H1 (cell line): ENCODE data around the gene FGF6. TPM values are rescaled to one million over a fixed set of nuclear protein-coding genes. Genes with fewer than 3 reads are reported as not detected.

Experiments used
- EZH2 ChIP-seq: fragments of 200-600 bp; sonication (generic); IDR thresholded peaks from 2 replicates; pipeline ENCODE4 v1.7.1; 2012; ENCODE audit warnings: low read depth, mild to moderate bottlenecking, moderate library complexity, low read length, inconsistent platforms; ENCODE audit not compliant: severe bottlenecking
- MAFK ChIP-seq: IDR thresholded peaks from 2 replicates; pipeline ENCODE4 v1.6.1; 2012; ENCODE audit warnings: low read depth, mild to moderate bottlenecking, improper control_type of control experiment, low read length
- RNF2 ChIP-seq: fragments of 200-900, 300-1000 bp; sonication (generic); IDR thresholded peaks from 2 replicates; pipeline ENCODE4 v1.7.1; 2016; ENCODE audit warnings: borderline replicate concordance, low read depth, mild to moderate bottlenecking, antibody characterized with exemption, low read length; ENCODE audit not compliant: poor library complexity, severe bottlenecking; ENCODE audit errors: missing control alignments
- SRF ChIP-seq: IDR thresholded peaks from 2 replicates; pipeline ENCODE4 v1.6.1; 2011; ENCODE audit warnings: mild to moderate bottlenecking, low read depth, low read length, moderate library complexity
- polyA plus RNA-seq, 7 experiments: library from polyadenylated mRNA; depleted of rRNA in 3 of 7; stranded (reverse) in 5 of 7; unstranded in 2 of 7; fragments of >200 nt in 5 of 7; fragments of 200-250 nt in 2 of 7; gene quantifications; 1 replicate in 5 of 7; 2 replicates in 1 of 7; 4 replicates in 1 of 7; pipeline versions ENCODE4 v1.2.1 to v1.2.3, GENCODE V29; 2011 to 2013; ENCODE audit warnings: missing spikeins in 2 of 7, mixed read lengths in 2 of 7
- total RNA-seq: library from RNA; stranded (reverse); fragmentation: NEBNext Ultra II Directional; extraction: Animal tissue kit (Norgen Biotek cat#: 25700); gene quantifications from 2 replicates; pipeline ENCODE4 v1.2.1, GENCODE V29; 2021
- TF ChIP-seq, protein P1 (sequence below): fragments of 300-600 bp; sonication (generic); IDR thresholded peaks from 2 replicates; pipeline ENCODE4 v1.7.1; 2012; ENCODE audit warnings: low read length, moderate library complexity, mild to moderate bottlenecking, inconsistent platforms; ENCODE audit not compliant: insufficient replicate concordance

Gene FGF6
- total and polyA plus RNA-seq, 2 of the 8 experiments (the other 6 are each of a cell fraction or from before 2014, with no cell fraction given), result not detected

DNA sequence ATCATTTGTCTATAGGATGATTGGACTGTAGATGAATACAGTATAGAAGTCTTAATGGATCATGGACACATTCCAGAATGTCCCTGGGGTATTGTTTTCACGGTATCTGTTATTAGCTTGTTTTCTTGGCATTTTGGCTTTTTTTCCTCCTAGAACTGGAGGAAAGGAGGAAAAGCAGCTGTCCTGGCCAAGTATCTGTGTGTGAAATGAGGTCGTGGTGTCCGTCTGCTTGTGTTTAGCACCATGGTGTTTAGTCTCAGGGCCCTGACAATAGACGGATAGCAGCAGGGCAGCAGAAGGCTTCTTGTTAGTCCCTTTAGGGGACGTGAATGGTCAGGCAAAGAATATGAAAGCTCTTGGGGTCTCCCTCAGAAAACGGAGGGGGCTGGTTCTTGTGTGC lies 21.2 kb downstream of the FGF6 start (continued):
- TF ChIP-seq, protein P1, sequence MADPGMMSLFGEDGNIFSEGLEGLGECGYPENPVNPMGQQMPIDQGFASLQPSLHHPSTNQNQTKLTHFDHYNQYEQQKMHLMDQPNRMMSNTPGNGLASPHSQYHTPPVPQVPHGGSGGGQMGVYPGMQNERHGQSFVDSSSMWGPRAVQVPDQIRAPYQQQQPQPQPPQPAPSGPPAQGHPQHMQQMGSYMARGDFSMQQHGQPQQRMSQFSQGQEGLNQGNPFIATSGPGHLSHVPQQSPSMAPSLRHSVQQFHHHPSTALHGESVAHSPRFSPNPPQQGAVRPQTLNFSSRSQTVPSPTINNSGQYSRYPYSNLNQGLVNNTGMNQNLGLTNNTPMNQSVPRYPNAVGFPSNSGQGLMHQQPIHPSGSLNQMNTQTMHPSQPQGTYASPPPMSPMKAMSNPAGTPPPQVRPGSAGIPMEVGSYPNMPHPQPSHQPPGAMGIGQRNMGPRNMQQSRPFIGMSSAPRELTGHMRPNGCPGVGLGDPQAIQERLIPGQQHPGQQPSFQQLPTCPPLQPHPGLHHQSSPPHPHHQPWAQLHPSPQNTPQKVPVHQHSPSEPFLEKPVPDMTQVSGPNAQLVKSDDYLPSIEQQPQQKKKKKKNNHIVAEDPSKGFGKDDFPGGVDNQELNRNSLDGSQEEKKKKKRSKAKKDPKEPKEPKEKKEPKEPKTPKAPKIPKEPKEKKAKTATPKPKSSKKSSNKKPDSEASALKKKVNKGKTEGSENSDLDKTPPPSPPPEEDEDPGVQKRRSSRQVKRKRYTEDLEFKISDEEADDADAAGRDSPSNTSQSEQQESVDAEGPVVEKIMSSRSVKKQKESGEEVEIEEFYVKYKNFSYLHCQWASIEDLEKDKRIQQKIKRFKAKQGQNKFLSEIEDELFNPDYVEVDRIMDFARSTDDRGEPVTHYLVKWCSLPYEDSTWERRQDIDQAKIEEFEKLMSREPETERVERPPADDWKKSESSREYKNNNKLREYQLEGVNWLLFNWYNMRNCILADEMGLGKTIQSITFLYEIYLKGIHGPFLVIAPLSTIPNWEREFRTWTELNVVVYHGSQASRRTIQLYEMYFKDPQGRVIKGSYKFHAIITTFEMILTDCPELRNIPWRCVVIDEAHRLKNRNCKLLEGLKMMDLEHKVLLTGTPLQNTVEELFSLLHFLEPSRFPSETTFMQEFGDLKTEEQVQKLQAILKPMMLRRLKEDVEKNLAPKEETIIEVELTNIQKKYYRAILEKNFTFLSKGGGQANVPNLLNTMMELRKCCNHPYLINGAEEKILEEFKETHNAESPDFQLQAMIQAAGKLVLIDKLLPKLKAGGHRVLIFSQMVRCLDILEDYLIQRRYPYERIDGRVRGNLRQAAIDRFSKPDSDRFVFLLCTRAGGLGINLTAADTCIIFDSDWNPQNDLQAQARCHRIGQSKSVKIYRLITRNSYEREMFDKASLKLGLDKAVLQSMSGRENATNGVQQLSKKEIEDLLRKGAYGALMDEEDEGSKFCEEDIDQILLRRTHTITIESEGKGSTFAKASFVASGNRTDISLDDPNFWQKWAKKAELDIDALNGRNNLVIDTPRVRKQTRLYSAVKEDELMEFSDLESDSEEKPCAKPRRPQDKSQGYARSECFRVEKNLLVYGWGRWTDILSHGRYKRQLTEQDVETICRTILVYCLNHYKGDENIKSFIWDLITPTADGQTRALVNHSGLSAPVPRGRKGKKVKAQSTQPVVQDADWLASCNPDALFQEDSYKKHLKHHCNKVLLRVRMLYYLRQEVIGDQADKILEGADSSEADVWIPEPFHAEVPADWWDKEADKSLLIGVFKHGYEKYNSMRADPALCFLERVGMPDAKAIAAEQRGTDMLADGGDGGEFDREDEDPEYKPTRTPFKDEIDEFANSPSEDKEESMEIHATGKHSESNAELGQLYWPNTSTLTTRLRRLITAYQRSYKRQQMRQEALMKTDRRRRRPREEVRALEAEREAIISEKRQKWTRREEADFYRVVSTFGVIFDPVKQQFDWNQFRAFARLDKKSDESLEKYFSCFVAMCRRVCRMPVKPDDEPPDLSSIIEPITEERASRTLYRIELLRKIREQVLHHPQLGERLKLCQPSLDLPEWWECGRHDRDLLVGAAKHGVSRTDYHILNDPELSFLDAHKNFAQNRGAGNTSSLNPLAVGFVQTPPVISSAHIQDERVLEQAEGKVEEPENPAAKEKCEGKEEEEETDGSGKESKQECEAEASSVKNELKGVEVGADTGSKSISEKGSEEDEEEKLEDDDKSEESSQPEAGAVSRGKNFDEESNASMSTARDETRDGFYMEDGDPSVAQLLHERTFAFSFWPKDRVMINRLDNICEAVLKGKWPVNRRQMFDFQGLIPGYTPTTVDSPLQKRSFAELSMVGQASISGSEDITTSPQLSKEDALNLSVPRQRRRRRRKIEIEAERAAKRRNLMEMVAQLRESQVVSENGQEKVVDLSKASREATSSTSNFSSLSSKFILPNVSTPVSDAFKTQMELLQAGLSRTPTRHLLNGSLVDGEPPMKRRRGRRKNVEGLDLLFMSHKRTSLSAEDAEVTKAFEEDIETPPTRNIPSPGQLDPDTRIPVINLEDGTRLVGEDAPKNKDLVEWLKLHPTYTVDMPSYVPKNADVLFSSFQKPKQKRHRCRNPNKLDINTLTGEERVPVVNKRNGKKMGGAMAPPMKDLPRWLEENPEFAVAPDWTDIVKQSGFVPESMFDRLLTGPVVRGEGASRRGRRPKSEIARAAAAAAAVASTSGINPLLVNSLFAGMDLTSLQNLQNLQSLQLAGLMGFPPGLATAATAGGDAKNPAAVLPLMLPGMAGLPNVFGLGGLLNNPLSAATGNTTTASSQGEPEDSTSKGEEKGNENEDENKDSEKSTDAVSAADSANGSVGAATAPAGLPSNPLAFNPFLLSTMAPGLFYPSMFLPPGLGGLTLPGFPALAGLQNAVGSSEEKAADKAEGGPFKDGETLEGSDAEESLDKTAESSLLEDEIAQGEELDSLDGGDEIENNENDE, result no peak
- no peak for TF ChIP-seq SRF
- no peak for TF ChIP-seq RNF2
- TF ChIP-seq MAFK, result no peak
- TF ChIP-seq EZH2, result no peak
